ENCODE measurements around the gene ATP6V1E1. TPM values are rescaled to one million over a fixed set of nuclear protein-coding genes. Genes with fewer than 3 reads are reported as not detected.

Gene ATP6V1E1
- total and polyA plus RNA-seq, 9 of the 15 experiments (the other 6 are each of a cell fraction or from before 2014, with no cell fraction given) = 122 to 249 (median 179) TPM

GRCh38 chr22:17628406-17629172 is at the start of gene ATP6V1E1 (continued):
- peak; percentile 95 for TF ChIP-seq ZBTB40 (IDR thresholded peaks at IDR 0.05)
- no peak for TF ChIP-seq ZBTB40 (CRISPR knock-in tag; IDR thresholded peaks at IDR 0.05)
- 0 out of 2 replicates have a peak, but pooled peaks have one; percentile 38 for TF ChIP-seq PHTF2 (CRISPR knock-in tag; IDR thresholded peaks at IDR 0.05)
- no peak for TF ChIP-seq KDM4B (IDR thresholded peaks at IDR 0.05; ENCODE audit: borderline replicate concordance in 2 of 2, low read depth in 1 of 2)
- peak; percentile 39; the same call in 1 of the 2 replicates for TF ChIP-seq CHAMP1 (IDR thresholded peaks at IDR 0.05)
- TF ChIP-seq HIVEP1 (CRISPR knock-in tag; IDR thresholded peaks at IDR 0.05) = no peak
- TF ChIP-seq THRB (CRISPR knock-in tag; conservative IDR thresholded peaks at IDR 0.05) = 0 out of 2 replicates have a peak, but pooled peaks have one; percentile 69
- TF ChIP-seq ZNF263 (CRISPR knock-in tag; IDR thresholded peaks at IDR 0.05; ENCODE audit: borderline replicate concordance) = no peak; the same call in 1 of the 2 replicates
- no peak for TF ChIP-seq PURB (CRISPR knock-in tag; IDR thresholded peaks at IDR 0.05; ENCODE audit: low read depth)
- TF ChIP-seq KLF13 (tag; IDR thresholded peaks at IDR 0.05; ENCODE audit: borderline replicate concordance, low read depth) = no peak
- no peak for TF ChIP-seq BRCA1 (IDR thresholded peaks at IDR 0.05)
- TF ChIP-seq BRCA1 (CRISPR knock-in tag; IDR thresholded peaks at IDR 0.05) = no peak
- no peak for TF ChIP-seq ARID2 (IDR thresholded peaks at IDR 0.05)
- no peak for TF ChIP-seq SIX5 (IDR thresholded peaks at IDR 0.05; ENCODE audit: borderline replicate concordance in 1 of 2, insufficient read depth in 1 of 2, low read depth in 1 of 2, low read length in 2 of 2)
- TF ChIP-seq TARDBP (IDR thresholded peaks at IDR 0.05) = no peak
